Mesothelial cell of epicardium (in vitro differentiated cells): ENCODE data around the gene NEUROD4. TPM values are rescaled to one million over a fixed set of nuclear protein-coding genes. Genes with fewer than 3 reads are reported as not detected.
A peak's percentile ranks its signal among the peaks of the same experiment; 100 is the strongest.
"Not testable (repeated sequence)": the region's sequence is repeated elsewhere in the genome, so short reads cannot be mapped to it uniquely, and the experiment has no call there.

Experiments
- DNase-seq, 2 experiments: peaks; one replicate each; pipeline ENCODE4 v3.0.0; 2021; ENCODE audit warnings: low spot score in 2 of 2; ENCODE audit not compliant: unreplicated experiment in 2 of 2
- H3K27ac Mint-ChIP-seq: 2 replicates; pipeline ENCODE4 v1.8.0; 2021; ENCODE audit warnings: mixed read lengths
- H3K27me3 Mint-ChIP-seq: 2 replicates; pipeline ENCODE4 v1.8.0; 2021; ENCODE audit warnings: low read depth, mixed read lengths
- H3K36me3 Mint-ChIP-seq: 2 replicates; pipeline ENCODE4 v1.8.0; 2021; ENCODE audit warnings: mixed read lengths
- H3K4me1 Mint-ChIP-seq: 2 replicates; pipeline ENCODE4 v1.8.0; 2021; ENCODE audit warnings: mixed read lengths
- H3K4me3 Mint-ChIP-seq: 2 replicates; pipeline ENCODE4 v1.8.0; 2021; ENCODE audit warnings: mild to moderate bottlenecking, moderate library complexity, mixed read lengths
- H3K9me3 Mint-ChIP-seq: 2 replicates; pipeline ENCODE4 v1.8.0; 2021; ENCODE audit warnings: mixed read lengths
- CTCF ChIP-seq: fragments of 200-600 bp; sonication (generic); IDR thresholded peaks from one replicate; pipeline ENCODE4 v1.5.0; 2021; ENCODE audit warnings: antibody characterized with exemption; ENCODE audit not compliant: unreplicated experiment
- total RNA-seq: library from RNA; stranded (reverse); gene quantifications from 3 replicates; pipeline ENCODE4 v1.2.1, GENCODE V29; 2021

The NEUROD4 gene
- total RNA-seq, 1 donor from 2014 or later, result not detected

- DNase-seq, result no peak
- TF ChIP-seq CTCF, result no peak
- Mint-ChIP-seq H3K27ac (no peak within 1 kb of the TSS), H3K4me1 (peaks cover 2% of the 10 kb centered on the region), H3K9me3 (no peaks in the 10 kb centered on the region), H3K4me3 (no peak within 1 kb of the TSS), H3K27me3 (peaks cover 35% of the 10 kb centered on the region), H3K36me3 (no peaks in the 10 kb centered on the region)
Measured at GRCh38 chr12:54984658-54985376, 35.0 kb upstream of the NEUROD4 start, which contains the start of gene TESPA1. TSS of gene TESPA1 (minus strand) at chr12:54984762. CDS start at chr12:54974562, 10,200 bp downstream.

GRCh38 chr12:54986773-54987172, 33.0 kb upstream of the NEUROD4 start:
- peaks cover 39% of the 10 kb centered on the region for H3K27me3 Mint-ChIP-seq
- H3K27ac Mint-ChIP-seq, H3K9me3 Mint-ChIP-seq, H3K36me3 Mint-ChIP-seq, H3K4me3 Mint-ChIP-seq, DNase-seq, H3K4me1 Mint-ChIP-seq: not testable (repeated sequence)

DNA sequence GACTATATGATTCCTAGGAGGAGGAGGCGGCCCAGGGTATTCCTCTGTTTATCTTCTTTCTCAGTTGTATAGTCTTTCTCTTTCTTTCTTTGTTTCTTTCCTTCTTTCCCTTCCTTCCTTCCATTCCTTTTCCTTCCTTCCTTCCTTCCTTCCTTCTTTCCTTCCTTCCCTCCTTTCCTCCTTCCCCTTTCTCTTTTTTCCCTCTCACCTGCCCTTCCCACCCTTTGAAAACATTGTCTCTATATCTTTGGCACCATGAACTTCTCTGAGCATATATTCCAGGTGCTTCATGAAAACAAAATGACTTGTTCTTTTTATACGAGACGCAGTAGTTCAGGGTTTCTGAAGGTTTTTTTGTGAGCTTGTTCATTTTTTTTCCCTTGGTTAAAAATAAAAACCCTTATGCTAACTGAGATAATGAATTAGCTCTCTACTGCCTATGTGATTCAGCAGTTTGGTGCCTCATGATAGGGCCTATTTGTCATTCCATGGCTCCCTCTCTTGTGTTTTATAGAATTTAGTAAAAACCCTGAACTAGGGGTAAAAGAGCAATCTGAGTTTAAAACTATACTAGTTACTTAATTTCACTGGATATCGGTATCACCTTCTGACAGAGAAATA, 32.1 kb upstream of the NEUROD4 start:
- no peak overlapping the region for H3K4me3 Mint-ChIP-seq
- no peaks in the 10 kb centered on the region for H3K9me3 Mint-ChIP-seq
- peaks cover 2% of the 10 kb centered on the region for H3K4me1 Mint-ChIP-seq
- TF ChIP-seq CTCF, result no peak
- no peaks in the 10 kb centered on the region for H3K36me3 Mint-ChIP-seq
- H3K27me3 Mint-ChIP-seq, result peaks cover 32% of the 10 kb centered on the region
- no peak for DNase-seq
- no peak overlapping the region for H3K27ac Mint-ChIP-seq

DNA sequence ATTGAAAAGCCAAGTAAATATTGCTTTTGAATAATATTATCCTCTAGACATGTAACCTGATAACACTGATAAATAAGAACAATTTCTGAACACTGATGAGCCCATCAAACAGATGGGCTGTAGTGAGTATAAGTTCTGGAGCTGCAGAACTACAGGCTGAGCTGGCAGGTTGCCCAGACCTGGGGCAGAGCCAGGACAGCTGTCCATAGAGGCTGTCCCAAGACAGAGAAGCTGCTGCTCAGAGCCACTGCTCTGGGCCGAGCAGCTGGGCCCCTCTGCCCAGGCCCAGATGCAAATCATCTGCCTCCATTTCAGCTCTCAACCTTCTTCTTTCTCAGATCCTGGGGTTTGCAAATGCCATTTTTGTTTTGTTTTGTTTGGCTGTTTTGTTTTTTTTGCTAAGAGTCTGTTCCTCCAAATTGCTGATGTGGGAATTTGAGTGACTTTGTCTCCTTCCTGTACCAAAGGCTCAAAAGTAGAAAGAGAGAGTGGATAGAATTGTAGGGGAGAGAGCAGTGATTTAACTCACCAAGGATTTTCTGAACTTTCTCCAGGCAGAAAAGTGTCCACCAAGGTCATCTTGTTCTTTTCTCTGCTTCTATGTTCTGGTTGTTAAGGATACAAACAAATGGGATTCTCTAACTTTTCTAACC, 31.2 kb upstream of the NEUROD4 start:
- Mint-ChIP-seq H3K27ac (peak overlapping the region; percentile 72), H3K4me3 (no peak overlapping the region), H3K9me3 (no peaks in the 10 kb centered on the region), H3K4me1 (peaks cover 2% of the 10 kb centered on the region), H3K36me3 (no peaks in the 10 kb centered on the region), H3K27me3 (peaks cover 25% of the 10 kb centered on the region)
- DNase-seq, result peak in 1 of 2 experiments; percentile 44
- TF ChIP-seq CTCF, result no peak

GRCh38 chr12:54989829-54990228, 29.9 kb upstream of the NEUROD4 start:
- no peak overlapping the region for H3K27ac Mint-ChIP-seq
- H3K4me1 Mint-ChIP-seq, result peaks cover 2% of the 10 kb centered on the region
- H3K36me3 Mint-ChIP-seq, result no peaks in the 10 kb centered on the region
- H3K27me3 Mint-ChIP-seq, result peaks cover 21% of the 10 kb centered on the region
- no peak overlapping the region for H3K4me3 Mint-ChIP-seq
- no peak for DNase-seq
- no peak for TF ChIP-seq CTCF
- no peaks in the 10 kb centered on the region for H3K9me3 Mint-ChIP-seq
